Caco-2 (cell line): Measurements from ENCODE around the gene SIGLEC14. TPM values are rescaled to one million over a fixed set of nuclear protein-coding genes. Genes with fewer than 3 reads are reported as not detected.

ENCODE experiments used
- BruUV-seq: library from RNA; stranded (reverse); fragments of 400-500 nt; replicated peaks from 2 replicates; lab custom pipeline; 2021; lab: Mats Ljungman, UMichigan
- CTCF ChIA-PET: fragments of 300-600 bp; sonication (Branson Sonifier 250); formaldehyde crosslinking; loops from one replicate; lab custom pipeline; 2022; ENCODE audit warnings: antibody characterized with exemption; lab: Charles Lee
- POLR2A ChIA-PET: fragments of 300-600 bp; sonication (Branson Sonifier 250); formaldehyde crosslinking; loops from one replicate; lab custom pipeline; 2022; ENCODE audit warnings: antibody characterized with exemption; lab: Charles Lee
- DNase-seq, 2 experiments: peaks; one replicate each; pipeline versions ENCODE4 v3.0.0 to v3.0.0-alpha.2; 2020 to 2022
- H3K27me3 ChIP-seq: replicated peaks from 2 replicates; pipeline ENCODE4 v1.6.0; 2011; ENCODE audit warnings: low read length; ENCODE audit not compliant: control insufficient read depth, insufficient read depth
- H3K36me3 ChIP-seq: 2 replicates; pipeline ENCODE4 v1.5.1; 2011; ENCODE audit warnings: low read length; ENCODE audit not compliant: control insufficient read depth, insufficient read depth
- H3K4me1 ChIP-seq: fragments of 250-450 bp; sonication (Bioruptor Pico); 2 replicates; pipeline ENCODE4 v1.5.1; 2020; ENCODE audit warnings: mild to moderate bottlenecking
- H3K4me3 ChIP-seq: 2 replicates; pipeline ENCODE4 v1.5.1; 2011; ENCODE audit warnings: low read depth, mild to moderate bottlenecking, control low read depth, low read length
- H3K9me3 ChIP-seq: fragments of 250-450 bp; sonication (Bioruptor Pico); 2 replicates; pipeline ENCODE4 v1.5.1; 2020; ENCODE audit warnings: mild to moderate bottlenecking, moderate library complexity
- H3K27ac Mint-ChIP-seq: one replicate; pipeline ENCODE4 v1.8.0; 2022; ENCODE audit warnings: mixed read lengths; ENCODE audit not compliant: unreplicated experiment
- H3K27me3 Mint-ChIP-seq: one replicate; pipeline ENCODE4 v1.8.0; 2022; ENCODE audit warnings: mixed read lengths; ENCODE audit not compliant: insufficient read depth, unreplicated experiment
- H3K36me3 Mint-ChIP-seq: one replicate; pipeline ENCODE4 v1.8.0; 2022; ENCODE audit warnings: mild to moderate bottlenecking, mixed read lengths; ENCODE audit not compliant: insufficient read depth, unreplicated experiment
- H3K4me1 Mint-ChIP-seq: one replicate; pipeline ENCODE4 v1.8.0; 2022; ENCODE audit warnings: low read depth, mixed read lengths; ENCODE audit not compliant: unreplicated experiment
- H3K4me3 Mint-ChIP-seq: one replicate; pipeline ENCODE4 v1.8.0; 2022; ENCODE audit warnings: mild to moderate bottlenecking, moderate library complexity, mixed read lengths; ENCODE audit not compliant: unreplicated experiment
- H3K9me3 Mint-ChIP-seq: one replicate; pipeline ENCODE4 v1.8.0; 2022; ENCODE audit warnings: mixed read lengths; ENCODE audit not compliant: unreplicated experiment
- intact Hi-C: fragments of 100-400 bp; cut with micrococcal nuclease; formaldehyde crosslinking; loops from one replicate; pipeline ENCODE4 v1.10.0; 2022; ENCODE audit not compliant: unreplicated experiment
- total RNA-seq: library from RNA; stranded (reverse); gene quantifications from 2 replicates; pipeline ENCODE4 v1.2.3, GENCODE V29; 2022
- TF ChIP-seq, protein P1 (sequence below), 2 experiments: fragments of 200-600 bp in 1 of 2; IDR thresholded peaks; 1 replicate in 1 of 2; 2 replicates in 1 of 2; pipeline versions ENCODE4 v1.5.1 to v1.8.0; 2011 to 2022; ENCODE audit warnings: antibody characterized with exemption in 1 of 2, control low read depth in 1 of 2, inconsistent platforms in 1 of 2, low read depth in 1 of 2, low read length in 1 of 2, mild to moderate bottlenecking in 1 of 2, moderate library complexity in 1 of 2; ENCODE audit not compliant: insufficient read depth in 1 of 2, severe bottlenecking in 1 of 2, unreplicated experiment in 1 of 2

The SIGLEC14 gene
- total RNA-seq, 1 experiment from 2014 or later: not detected

DNA sequence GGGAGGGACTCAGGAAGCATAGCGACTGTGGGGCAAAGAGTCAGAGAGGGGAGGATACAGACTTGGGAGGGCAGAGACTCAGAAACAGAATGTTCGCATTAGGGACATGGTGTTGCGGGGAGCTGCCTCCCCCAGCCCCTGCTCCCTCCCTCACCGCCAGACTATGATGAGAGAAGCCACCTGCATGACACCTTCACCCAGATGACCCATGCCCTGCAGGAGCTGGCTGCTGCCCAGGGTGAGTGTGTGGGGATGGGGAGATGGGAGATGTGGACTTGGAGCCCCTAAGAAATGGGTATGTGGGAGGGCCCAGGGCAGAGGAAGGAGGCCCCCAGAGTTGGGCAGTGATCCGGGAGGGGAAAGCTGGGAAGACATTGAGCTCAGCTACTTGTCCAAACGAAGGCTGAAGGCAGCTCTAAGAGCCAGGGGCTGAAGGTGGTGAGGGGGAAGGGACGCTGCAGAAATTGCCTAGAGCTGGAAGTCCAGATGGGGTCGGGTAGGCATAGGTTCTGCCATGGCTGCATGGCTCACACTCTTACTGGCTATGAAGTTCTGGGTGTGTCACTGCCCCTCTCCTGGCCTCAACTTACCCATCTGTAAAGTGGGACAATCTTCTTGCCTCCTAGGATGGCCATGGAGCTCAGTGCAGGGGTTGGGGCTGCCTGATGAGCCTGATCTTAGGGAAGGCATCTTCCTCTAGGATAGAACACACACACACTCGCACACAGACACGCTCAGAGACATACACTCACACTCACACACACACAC, 47.9 kb upstream of the SIGLEC14 start:
- POLR2A ChIA-PET: no interaction called here

DNA sequence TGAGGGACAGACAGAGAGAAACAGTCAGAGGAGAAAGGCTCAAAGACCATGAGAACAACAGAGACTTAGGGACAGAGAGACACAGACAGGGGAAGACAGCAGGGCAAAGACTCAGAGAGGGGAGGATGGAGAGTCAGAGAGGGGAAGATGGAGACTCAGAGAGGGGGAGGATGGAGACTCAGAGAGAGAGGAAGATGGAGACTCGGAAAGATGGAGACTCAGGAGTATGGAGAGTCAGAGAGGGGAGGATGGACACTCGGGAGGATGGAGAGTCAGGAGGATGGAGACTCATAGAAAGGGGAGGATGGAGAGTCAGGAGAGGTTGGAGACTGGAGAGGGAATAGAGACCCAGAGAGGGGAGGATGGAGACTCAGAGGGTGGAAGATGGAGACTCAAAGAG, 47.2 kb upstream of the SIGLEC14 start:
- ChIA-PET POLR2A (no interaction called here), CTCF (no interaction called here)
- H3K36me3 Mint-ChIP-seq: peaks cover 13% of the 10 kb centered on the region
- H3K27me3 Mint-ChIP-seq: no peaks in the 10 kb centered on the region
- peaks cover 12% of the 10 kb centered on the region for H3K4me1 Mint-ChIP-seq
- intact Hi-C loops: no loop called here
- DNase-seq: no peak
- no peak overlapping the region for H3K4me3 Mint-ChIP-seq
- H3K36me3 ChIP-seq: no peaks in the 10 kb centered on the region
- H3K27me3 ChIP-seq: no peaks in the 10 kb centered on the region
- TF ChIP-seq, protein P1, sequence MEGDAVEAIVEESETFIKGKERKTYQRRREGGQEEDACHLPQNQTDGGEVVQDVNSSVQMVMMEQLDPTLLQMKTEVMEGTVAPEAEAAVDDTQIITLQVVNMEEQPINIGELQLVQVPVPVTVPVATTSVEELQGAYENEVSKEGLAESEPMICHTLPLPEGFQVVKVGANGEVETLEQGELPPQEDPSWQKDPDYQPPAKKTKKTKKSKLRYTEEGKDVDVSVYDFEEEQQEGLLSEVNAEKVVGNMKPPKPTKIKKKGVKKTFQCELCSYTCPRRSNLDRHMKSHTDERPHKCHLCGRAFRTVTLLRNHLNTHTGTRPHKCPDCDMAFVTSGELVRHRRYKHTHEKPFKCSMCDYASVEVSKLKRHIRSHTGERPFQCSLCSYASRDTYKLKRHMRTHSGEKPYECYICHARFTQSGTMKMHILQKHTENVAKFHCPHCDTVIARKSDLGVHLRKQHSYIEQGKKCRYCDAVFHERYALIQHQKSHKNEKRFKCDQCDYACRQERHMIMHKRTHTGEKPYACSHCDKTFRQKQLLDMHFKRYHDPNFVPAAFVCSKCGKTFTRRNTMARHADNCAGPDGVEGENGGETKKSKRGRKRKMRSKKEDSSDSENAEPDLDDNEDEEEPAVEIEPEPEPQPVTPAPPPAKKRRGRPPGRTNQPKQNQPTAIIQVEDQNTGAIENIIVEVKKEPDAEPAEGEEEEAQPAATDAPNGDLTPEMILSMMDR (IDR thresholded peaks at IDR 0.05; ENCODE audit: insufficient read depth in 1 of 2, low read depth in 1 of 2, low read length in 1 of 2, severe bottlenecking in 1 of 2, unreplicated experiment in 1 of 2): no peak
- no peak overlapping the region for H3K4me3 ChIP-seq
- peaks cover 8% of the 10 kb centered on the region for H3K4me1 ChIP-seq
- no TSS peak for BruUV-seq
- H3K9me3 Mint-ChIP-seq: no peaks in the 10 kb centered on the region
- H3K27ac Mint-ChIP-seq: no peak overlapping the region
- no peaks in the 10 kb centered on the region for H3K9me3 ChIP-seq

More for the DNA sequence above, 47.9 kb upstream of the SIGLEC14 start:
- Mint-ChIP-seq H3K9me3 (no peaks in the 10 kb centered on the region), H3K27ac (no peak overlapping the region), H3K4me3 (no peak overlapping the region), H3K4me1 (peaks cover 11% of the 10 kb centered on the region), H3K36me3 (peaks cover 14% of the 10 kb centered on the region), H3K27me3 (no peaks in the 10 kb centered on the region)
- TF ChIP-seq, protein P1 (IDR thresholded peaks at IDR 0.05; ENCODE audit: insufficient read depth in 1 of 2, low read depth in 1 of 2, low read length in 1 of 2, severe bottlenecking in 1 of 2, unreplicated experiment in 1 of 2): no peak
- Histone ChIP-seq H3K36me3 (no peaks in the 10 kb centered on the region), H3K27me3 (no peaks in the 10 kb centered on the region), H3K4me1 (peaks cover 8% of the 10 kb centered on the region), H3K4me3 (no peak overlapping the region), H3K9me3 (no peaks in the 10 kb centered on the region)
- BruUV-seq: no TSS peak
- CTCF ChIA-PET: no interaction called here
- no peak for DNase-seq
- intact Hi-C loops: no loop called here

DNA sequence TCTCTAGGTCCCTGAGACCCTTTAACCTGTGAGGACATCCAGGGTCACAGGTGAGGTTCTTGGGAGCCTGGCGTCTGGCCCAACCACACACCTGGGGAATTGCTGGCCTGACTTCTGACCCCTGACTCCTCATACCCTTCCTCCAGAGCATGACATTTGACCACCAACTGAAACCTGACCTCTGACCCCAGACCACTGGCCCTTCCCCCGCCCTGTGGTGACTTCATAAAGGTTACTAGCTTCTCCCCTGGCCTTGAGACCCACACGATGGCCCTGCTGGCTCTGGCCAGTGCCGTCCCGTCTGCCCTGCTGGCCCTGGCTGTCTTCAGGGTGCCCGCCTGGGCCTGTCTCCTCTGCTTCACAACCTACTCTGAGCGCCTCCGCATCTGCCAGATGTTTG, 46.6 kb upstream of the SIGLEC14 start, which contains the start of gene SPACA6:
Gene SPACA6 (plus strand): TSS at position 71 of the 400 bp plus-strand sequence. CDS start 197 bp downstream, at position 268.
- no TSS peak for BruUV-seq
- Mint-ChIP-seq H3K4me3 (no peak within 1 kb of the TSS), H3K27ac (no peak within 1 kb of the TSS), H3K36me3 (peaks cover 7% of the 10 kb centered on the region), H3K4me1 (peaks cover 17% of the 10 kb centered on the region), H3K27me3 (no peaks in the 10 kb centered on the region), H3K9me3 (no peaks in the 10 kb centered on the region)
- ChIA-PET CTCF (no interaction called here), POLR2A (no interaction called here)
- DNase-seq: no peak
- Histone ChIP-seq H3K9me3 (no peaks in the 10 kb centered on the region), H3K4me1 (peaks cover 10% of the 10 kb centered on the region), H3K27me3 (no peaks in the 10 kb centered on the region), H3K36me3 (no peaks in the 10 kb centered on the region), H3K4me3 (no peak within 1 kb of the TSS)
- intact Hi-C loops: no loop called here
- TF ChIP-seq, protein P1 (IDR thresholded peaks at IDR 0.05; ENCODE audit: insufficient read depth in 1 of 2, low read depth in 1 of 2, low read length in 1 of 2, severe bottlenecking in 1 of 2, unreplicated experiment in 1 of 2): no peak
